Spleen (tissue), 11 donors: Measurements from ENCODE around the gene ALOXE3. TPM values are rescaled to one million over a fixed set of nuclear protein-coding genes. Genes with fewer than 3 reads are reported as not detected.

ENCODE experiments used
- DNase-seq: peaks from one replicate; pipeline ENCODE4 v3.0.0-alpha.2; 2020
- H3K27ac ChIP-seq, 8 donors: fragments of 200-600 bp; sonication (generic) in 7 of 8; 1 replicate in 4 of 8; 2 replicates in 4 of 8; pipeline versions ENCODE4 v1.5.0 to v1.8.0; 2016 to 2021; ENCODE audit warnings: inconsistent platforms in 4 of 8, mild to moderate bottlenecking in 4 of 8, moderate library complexity in 1 of 8
- H3K27me3 ChIP-seq, 7 donors: fragments of 200-600 bp; sonication (generic) in 6 of 7; replicated peaks in 1 of 7; 1 replicate in 4 of 7; 2 replicates in 3 of 7; pipeline versions ENCODE4 v1.5.0 to v1.8.0; 2016 to 2021; ENCODE audit warnings: inconsistent platforms in 3 of 7, mild to moderate bottlenecking in 1 of 7
- H3K36me3 ChIP-seq, 6 donors: fragments of 200-600 bp; sonication (generic) in 5 of 6; 1 replicate in 4 of 6; 2 replicates in 2 of 6; pipeline versions ENCODE4 v1.5.0 to v1.8.0; 2016 to 2021; ENCODE audit warnings: inconsistent platforms in 2 of 6
- H3K4me1 ChIP-seq, 6 donors: fragments of 200-600 bp; sonication (generic) in 5 of 6; 1 replicate in 3 of 6; 2 replicates in 3 of 6; pipeline versions ENCODE4 v1.5.0 to v1.8.0; 2016 to 2021; ENCODE audit warnings: inconsistent platforms in 3 of 6
- H3K4me3 ChIP-seq, 8 donors: fragments of 200-600 bp; sonication (generic) in 7 of 8; 1 replicate in 4 of 8; 2 replicates in 4 of 8; pipeline versions ENCODE4 v1.5.0 to v1.8.0; 2016 to 2021; ENCODE audit warnings: inconsistent platforms in 4 of 8, mild to moderate bottlenecking in 4 of 8, moderate library complexity in 2 of 8
- H3K9me3 ChIP-seq, 8 donors: fragments of 200-600 bp; sonication (generic) in 7 of 8; 1 replicate in 4 of 8; 2 replicates in 4 of 8; pipeline versions ENCODE4 v1.5.0 to v1.8.0; 2016 to 2021; ENCODE audit warnings: inconsistent platforms in 4 of 8
- CTCF ChIP-seq, 11 experiments: fragments of 200-600 bp in 7 of 11; fragments of 450-650 bp in 4 of 11; sonication (generic) in 4 of 11; IDR thresholded peaks in 8 of 11; conservative IDR thresholded peaks in 3 of 11; 1 replicate in 7 of 11; 2 replicates in 4 of 11; pipeline versions ENCODE4 v1.4.0 to v1.8.0; 2016 to 2021; ENCODE audit warnings: antibody characterized with exemption in 11 of 11, inconsistent platforms in 4 of 11, mild to moderate bottlenecking in 1 of 11
- POLR2A ChIP-seq, 3 donors: fragments of 450-650 bp; IDR thresholded peaks; one replicate each; pipeline ENCODE4 v1.5.1; 2017; ENCODE audit warnings: antibody characterized with exemption in 3 of 3, mild to moderate bottlenecking in 1 of 3
- POLR2AphosphoS5 ChIP-seq, 3 donors: sonication (generic); formaldehyde crosslinking; IDR thresholded peaks; one replicate each; pipeline ENCODE4 v1.5.1; 2017; ENCODE audit warnings: antibody characterized with exemption in 3 of 3
- WGBS, 5 donors: extraction: QIAGEN DNeasy Blood & Tissue Kit in 3 of 5; methylation state at CpG; one replicate each; pipeline versions ENCODE4 v1.1.5 to v1.1.7; 2013 to 2018; 5-methylcytosine and 5-hydroxymethylcytosine counted together
- intact Hi-C: fragments of 100-400 bp; cut with DNase I; formaldehyde crosslinking; loops from one replicate; pipeline ENCODE4 v1.15.0; 2023; ENCODE audit warnings: low total_unique reads
- polyA plus RNA-seq, 3 donors: library from polyadenylated mRNA; stranded (reverse); fragments of 200-250 nt; gene quantifications; one replicate each; pipeline ENCODE4 v1.2.1, GENCODE V29; 2013
- total RNA-seq, 7 donors: library from RNA; depleted of rRNA in 3 of 7; stranded (reverse); fragments of >200 nt in 3 of 7; fragmentation: NEBNext Ultra II Directional in 4 of 7; extraction: Animal tissue kit (Norgen Biotek cat#: 25700) in 4 of 7; gene quantifications; one replicate each; pipeline versions ENCODE4 v1.1.0 to v1.2.1, GENCODE V29; 2016 to 2021
- donor health status: healthy with polysubstance abuse.
- donor health status: DM: no; HTN: no; CAD: no; lungs with moderate emphysema.
- donor health status: DM: no; HTN: no; CAD: no.
- donor health status: Bipolar disorder and iron deficiency.
- donor health status: healthy.
- donor health status: DM: no; HTN: no; CAD: no.
- donor health status: DM: yes; HTN: yes; CAD: no.

ALOXE3 gene
- total and polyA plus RNA-seq, 10 donors, result 0.03 TPM; not detected in 9

- no peak for DNase-seq
These were observed 37.1 kb upstream of the ALOXE3 start for GRCh38 chr17:8155231-8155995.

GRCh38 chr17:8154608-8155155 lies 36.4 kb upstream of the ALOXE3 start:
- TF ChIP-seq POLR2A (IDR thresholded peaks at IDR 0.05), result no peak
- TF ChIP-seq CTCF (IDR thresholded peaks at IDR 0.05 in 8 of 11, conservative IDR thresholded peaks at IDR 0.05 in 3 of 11), result no peak
- TF ChIP-seq POLR2AphosphoS5 (IDR thresholded peaks at IDR 0.05), result no peak
- H3K27ac ChIP-seq, result peak overlapping the region; percentile 96 to 100 (median 98)
- H3K4me1 ChIP-seq, result peaks cover 57 to 93% (median 85%) of the 10 kb centered on the region in 6 donors
- intact Hi-C loops, result no loop called here
- peaks cover under 1 to 42% (median 13%) of the 10 kb centered on the region in 6 donors for H3K36me3 ChIP-seq
- no peaks in the 10 kb centered on the region for H3K27me3 ChIP-seq
- DNase-seq, result no peak
- 51 to 73% (median 54%) methylated on average over 10 to 11 of the region's 11 CpGs for WGBS, 5 donors
- peak overlapping the region; percentile 39 to 79 (median 52) for H3K4me3 ChIP-seq
- no peaks in the 10 kb centered on the region for H3K9me3 ChIP-seq

More at GRCh38 chr17:8155231-8155995, 37.1 kb upstream of the ALOXE3 start:
- H3K27me3 ChIP-seq, result no peaks in the 10 kb centered on the region
- 44 to 63% (median 58%) methylated on average over 14 of the region's 14 CpGs for WGBS, 5 donors
- H3K4me3 ChIP-seq, result peak overlapping the region; percentile 39 to 79 (median 52)
- TF ChIP-seq POLR2A (IDR thresholded peaks at IDR 0.05) (no peak), CTCF (IDR thresholded peaks at IDR 0.05 in 8 of 11, conservative IDR thresholded peaks at IDR 0.05 in 3 of 11) (peak in 1 of 11 experiments; percentile 6), POLR2AphosphoS5 (IDR thresholded peaks at IDR 0.05) (peak in 1 of 3 donors; percentile 11)
- no peaks in the 10 kb centered on the region for H3K9me3 ChIP-seq
- H3K27ac ChIP-seq, result peak overlapping the region; percentile 96 to 100 (median 98)
- peaks cover 0 to 42% (median 12%) of the 10 kb centered on the region in 6 donors for H3K36me3 ChIP-seq
- peaks cover 52 to 93% (median 83%) of the 10 kb centered on the region in 6 donors for H3K4me1 ChIP-seq
- intact Hi-C loops, result no loop called here

GRCh38 chr17:8153957-8154607 lies 35.8 kb upstream of the ALOXE3 start:
- Histone ChIP-seq H3K4me3 (peak overlapping the region in 7 of 8 donors; percentile 39 to 79 (median 47)), H3K9me3 (no peaks in the 10 kb centered on the region), H3K4me1 (peaks cover 55 to 93% (median 83%) of the 10 kb centered on the region in 6 donors), H3K27ac (peak overlapping the region; percentile 96 to 100 (median 98)), H3K36me3 (peaks cover 6 to 42% (median 14%) of the 10 kb centered on the region in 6 donors), H3K27me3 (no peaks in the 10 kb centered on the region)
- WGBS, 5 donors, result 8 to 12% (median 9%) methylated on average over 10 to 22 of the region's 22 CpGs
- intact Hi-C loops, result no loop called here
- TF ChIP-seq POLR2AphosphoS5 (IDR thresholded peaks at IDR 0.05) (peak; percentile 97 to 99 (median 97)), CTCF (IDR thresholded peaks at IDR 0.05 in 8 of 11, conservative IDR thresholded peaks at IDR 0.05 in 3 of 11) (no peak), POLR2A (IDR thresholded peaks at IDR 0.05) (peak in 1 of 3 donors; percentile 67)
- DNase-seq, result peak; percentile 97
